K562 (cell line): ENCODE results near the gene RERE. TPM values are rescaled to one million over a fixed set of nuclear protein-coding genes. Genes with fewer than 3 reads are reported as not detected.

Experiments used
- ATAC-seq: fragments of 200-7000 bp; cut with Tn5 transposase; 3 replicates; pipeline ENCODE4 v1.9.1; 2020; ENCODE audit warnings: moderate library complexity
- BruUV-seq: library from RNA; stranded (reverse); fragments of 400-500 nt; replicated peaks from 2 replicates; lab custom pipeline; 2021; lab: Mats Ljungman, UMichigan
- CTCF ChIA-PET: fragments of 300-600 bp; formaldehyde crosslinking; extraction: SDS; loops from one replicate; lab custom pipeline; 2021; ENCODE audit warnings: low intra/inter-chr PET ratio; lab: Yijun Ruan, JAX
- POLR2A ChIA-PET: fragments of 300-600, 350-650 bp; sonication (Branson Sonifier 250); formaldehyde crosslinking; extraction: SDS; loops from one replicate; lab custom pipeline; 2021; ENCODE audit warnings: antibody characterized with exemption, inconsistent platforms; lab: Yijun Ruan, JAX
- DNase-seq, 4 experiments: peaks; one replicate each; pipeline versions ENCODE4 v3.0.0 to v3.0.0-alpha.2; 2011 to 2018; ENCODE audit warnings: low spot score in 3 of 4, mixed read lengths in 3 of 4; ENCODE audit errors: extremely low read depth in 1 of 4
- FAIRE-seq: peaks from 2 replicates; lab custom pipeline; 2011; peaks lifted over from hg19 to GRCh38; lab: Jason Lieb, UNC
- H2AFZ ChIP-seq: 2 replicates; pipeline ENCODE4 v1.6.0; 2011; ENCODE audit warnings: low read depth, low read length, control low read depth, inconsistent platforms
- H3K27ac ChIP-seq: fragments of 200-600 bp; 3 replicates; pipeline ENCODE4 v1.8.0; 2011; ENCODE audit warnings: low read depth, mild to moderate bottlenecking, control low read depth, inconsistent platforms, low read length, moderate library complexity, mixed read lengths; ENCODE audit errors: extremely low read depth
- H3K27me3 ChIP-seq, 2 experiments: fragments of 300-600 bp in 1 of 2; 2 replicates in 1 of 2; 3 replicates in 1 of 2; pipeline versions ENCODE4 v1.6.0 to v1.8.0; 2011; ENCODE audit warnings: inconsistent platforms in 2 of 2, low read length in 2 of 2, mild to moderate bottlenecking in 1 of 2, mixed read lengths in 1 of 2, moderate library complexity in 1 of 2; ENCODE audit not compliant: control insufficient read depth in 2 of 2, insufficient read depth in 2 of 2
- H3K36me3 ChIP-seq: fragments of 300-600 bp; 3 replicates; pipeline ENCODE4 v1.8.0; 2011; ENCODE audit warnings: mild to moderate bottlenecking, low read length, inconsistent platforms; ENCODE audit not compliant: control insufficient read depth, insufficient read depth
- H3K4me1 ChIP-seq, 2 experiments: fragments of 200-600 bp in 1 of 2; replicated peaks in 1 of 2; 2 replicates in 1 of 2; 3 replicates in 1 of 2; pipeline versions ENCODE4 v1.5.1 to v1.8.0; 2011; ENCODE audit warnings: inconsistent platforms in 2 of 2, low read length in 2 of 2, mild to moderate bottlenecking in 1 of 2, mixed read lengths in 1 of 2, moderate library complexity in 1 of 2; ENCODE audit not compliant: control insufficient read depth in 2 of 2, insufficient read depth in 2 of 2
- H3K4me2 ChIP-seq: 2 replicates; pipeline ENCODE4 v1.6.1; 2011; ENCODE audit warnings: low read length, control low read depth, inconsistent platforms, mixed read lengths; ENCODE audit not compliant: insufficient read depth
- H3K4me3 ChIP-seq: fragments of 200-600 bp; sonication (generic), shearing (Covaris generic); 2 replicates; pipeline ENCODE4 v1.5.1; 2016; ENCODE audit warnings: control low read depth, inconsistent platforms
- H3K79me2 ChIP-seq: fragments of 200-600 bp; 3 replicates; pipeline ENCODE4 v1.8.0; 2011; ENCODE audit warnings: low read length, inconsistent platforms; ENCODE audit not compliant: control insufficient read depth, insufficient read depth
- H3K9ac ChIP-seq, 2 experiments: 2 replicates each; pipeline versions ENCODE4 v1.6.0 to v1.6.1; 2011; ENCODE audit warnings: low read depth in 2 of 2, low read length in 2 of 2, control low read depth in 1 of 2, inconsistent platforms in 1 of 2, mild to moderate bottlenecking in 1 of 2, mixed read lengths in 1 of 2; ENCODE audit not compliant: insufficient read depth in 1 of 2
- H3K9me1 ChIP-seq: one replicate; pipeline ENCODE4 v1.6.0; 2011; ENCODE audit warnings: inconsistent platforms, mild to moderate bottlenecking, low read length, moderate library complexity; ENCODE audit not compliant: control insufficient read depth, insufficient read depth
- H3K9me3 ChIP-seq: replicated peaks from 2 replicates; pipeline ENCODE4 v1.5.1; 2011; ENCODE audit warnings: low read depth, low read length, inconsistent platforms; ENCODE audit not compliant: control insufficient read depth, insufficient read depth
- H4K20me1 ChIP-seq: replicated peaks from 2 replicates; pipeline ENCODE4 v1.6.1; 2011; ENCODE audit warnings: low read length, inconsistent platforms, mixed read lengths; ENCODE audit not compliant: control insufficient read depth, insufficient read depth
- ELF2 ChIP-seq: fragments of 250-450 bp; sonication (Bioruptor Pico); IDR thresholded peaks from 2 replicates; pipeline ENCODE4 v1.5.0; 2021; ENCODE audit warnings: mild to moderate bottlenecking
- ETV1 ChIP-seq: fragments of 450-650 bp; conservative IDR thresholded peaks from 2 replicates; pipeline ENCODE4 v1.6.1; 2016; ENCODE audit warnings: missing genetic modification characterization, control low read depth, low read depth, missing compliant biosample characterization
- GTF2A2 ChIP-seq: IDR thresholded peaks from 2 replicates; pipeline ENCODE4 v1.6.1; 2016; ENCODE audit warnings: mild to moderate bottlenecking, missing genetic modification characterization, missing compliant biosample characterization
- KLF10 ChIP-seq: fragments of 250-450 bp; sonication (Bioruptor Pico); IDR thresholded peaks from 2 replicates; pipeline ENCODE4 v1.6.1; 2021; ENCODE audit warnings: matching md5 sums
- MBD1 ChIP-seq: fragments of 250-450 bp; sonication (Bioruptor Pico); IDR thresholded peaks from 2 replicates; pipeline ENCODE4 v1.8.0; 2022; ENCODE audit warnings: inconsistent platforms
- NCOA6 ChIP-seq: fragments of 450-650 bp; IDR thresholded peaks from 2 replicates; pipeline ENCODE4 v1.6.1; 2017; ENCODE audit warnings: mild to moderate bottlenecking
- NFYB ChIP-seq: IDR thresholded peaks from 2 replicates; pipeline ENCODE4 v1.6.1; 2011; ENCODE audit warnings: mild to moderate bottlenecking, moderate library complexity; ENCODE audit not compliant: insufficient read length; ENCODE audit errors: extremely low read depth
- ZBTB26 ChIP-seq: fragments of 450-650 bp; formaldehyde crosslinking; IDR thresholded peaks from 2 replicates; pipeline ENCODE4 v1.4.0; 2022; ENCODE audit warnings: missing genetic modification characterization
- ZNF407 ChIP-seq: fragments of 450-650 bp; IDR thresholded peaks from 2 replicates; pipeline ENCODE4 v1.6.1; 2016; ENCODE audit warnings: low read depth
- WGBS: fragments of 100-300 bp; shearing (Covaris generic); methylation state at CpG from one replicate; pipeline ENCODE4 v1.1.6; 2016; ENCODE audit warnings: low coverage, mixed read lengths; ENCODE audit not compliant: insufficient coverage; ENCODE audit errors: missing lambda C conversion rate; 5-methylcytosine and 5-hydroxymethylcytosine counted together
- in situ Hi-C: fragments of 300-500 bp; cut with MboI; formaldehyde crosslinking; loops from 4 replicates; pipeline ENCODE4 v1.15.0; 2018; ENCODE audit warnings: inconsistent platforms, mixed read lengths
- intact Hi-C: fragments of 100-400 bp; cut with micrococcal nuclease; formaldehyde crosslinking; loops from 2 replicates; pipeline ENCODE4 v1.14.2; 2022
- polyA plus RNA-seq, 8 experiments: library from polyadenylated mRNA; depleted of rRNA in 4 of 8; stranded (reverse) in 5 of 8; unstranded in 3 of 8; fragments of >200 nt; fragmentation: Nextera tagmentation in 2 of 8; fragmentation: Illumina TruSeq in 1 of 8; extraction: Ambion mirVana in 2 of 8; extraction: Trizol in 1 of 8; gene quantifications; 2 replicates each; pipeline versions ENCODE4 v1.2.1 to v1.2.3, GENCODE V29; 2011 to 2014; ENCODE audit warnings: inconsistent platforms in 1 of 8, missing spikeins in 1 of 8
- total RNA-seq, 7 experiments: library from RNA; depleted of rRNA in 6 of 7; stranded (reverse); fragments of >200 nt in 6 of 7; fragmentation: Illumina TruSeq in 2 of 7; extraction: Trizol in 2 of 7; gene quantifications; 2 replicates each; pipeline versions ENCODE4 v1.2.1 to v1.2.3, GENCODE V29; 2011 to 2021; ENCODE audit warnings: low replicate concordance in 1 of 7
- TF ChIP-seq, protein P1 (sequence below), 2 experiments: fragments of 450-650 bp; conservative IDR thresholded peaks; 2 replicates each; pipeline ENCODE4 v1.6.1; 2017; ENCODE audit warnings: mild to moderate bottlenecking in 2 of 2, moderate library complexity in 2 of 2

RERE gene
- total and polyA plus RNA-seq, 9 of the 15 experiments (the other 6 are each of a cell fraction or from before 2014, with no cell fraction given) = 3.0 to 51.5 (median 13.4) TPM

DNA sequence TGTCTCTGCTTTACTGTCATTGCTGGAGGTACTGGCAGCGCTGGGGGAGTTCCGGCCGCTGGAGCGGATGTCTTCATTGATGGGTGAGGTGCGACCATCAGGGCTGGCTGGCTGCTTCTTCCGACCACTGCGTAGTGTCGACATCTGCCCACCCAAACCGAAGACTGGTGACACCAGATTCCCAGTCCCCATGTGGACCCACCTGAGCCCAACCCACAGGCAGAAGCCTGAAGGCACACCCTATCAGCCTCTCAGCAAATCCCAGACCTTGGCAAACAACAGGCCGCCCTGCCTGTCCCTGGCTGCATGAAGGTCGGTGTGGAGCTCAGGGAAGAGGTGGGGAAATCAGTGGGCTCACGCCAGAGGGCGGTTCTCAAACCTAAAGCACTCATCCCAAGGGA lies 454.7 kb downstream of the RERE start:
- H3K4me2 ChIP-seq = no peak overlapping the region
- H3K36me3 ChIP-seq = peaks cover 61% of the 10 kb centered on the region; the same call in 2 of the 3 replicates
- intact Hi-C loops (no loop called here), in situ Hi-C loops (no loop called here)
- no TSS peak for BruUV-seq
- H3K4me1 ChIP-seq = peaks cover 0 to 28% of the 10 kb centered on the region in 2 experiments; a peak in 1 of 5 replicates
- no peaks in the 10 kb centered on the region for H3K9me3 ChIP-seq
- ChIA-PET POLR2A (interaction anchor here (0.7 kb wide), 1 partner anchor 106 kb away, joined by 3 read pairs; no protein-coding TSS in a partner anchor), CTCF (no interaction called here)
- H3K27me3 ChIP-seq = no peaks in the 10 kb centered on the region
- 92% methylated on average over 13 of the region's 13 CpGs for WGBS
- no peak overlapping the region for H3K9ac ChIP-seq
- no peaks in the 10 kb centered on the region for H3K79me2 ChIP-seq
- H3K9me1 ChIP-seq = no peaks in the 10 kb centered on the region
- no peak for ATAC-seq
- H3K27ac ChIP-seq = no peak overlapping the region
- FAIRE-seq = no peak
- no peak for DNase-seq
- no peak overlapping the region for H2AFZ ChIP-seq
- 0 out of 2 replicates have a peak, but pooled peaks cover 2% of the 10 kb centered on the region for H4K20me1 ChIP-seq
- H3K4me3 ChIP-seq = no peak overlapping the region
- TF ChIP-seq GTF2A2 (tag) = no peak
- TF ChIP-seq, protein P1, sequence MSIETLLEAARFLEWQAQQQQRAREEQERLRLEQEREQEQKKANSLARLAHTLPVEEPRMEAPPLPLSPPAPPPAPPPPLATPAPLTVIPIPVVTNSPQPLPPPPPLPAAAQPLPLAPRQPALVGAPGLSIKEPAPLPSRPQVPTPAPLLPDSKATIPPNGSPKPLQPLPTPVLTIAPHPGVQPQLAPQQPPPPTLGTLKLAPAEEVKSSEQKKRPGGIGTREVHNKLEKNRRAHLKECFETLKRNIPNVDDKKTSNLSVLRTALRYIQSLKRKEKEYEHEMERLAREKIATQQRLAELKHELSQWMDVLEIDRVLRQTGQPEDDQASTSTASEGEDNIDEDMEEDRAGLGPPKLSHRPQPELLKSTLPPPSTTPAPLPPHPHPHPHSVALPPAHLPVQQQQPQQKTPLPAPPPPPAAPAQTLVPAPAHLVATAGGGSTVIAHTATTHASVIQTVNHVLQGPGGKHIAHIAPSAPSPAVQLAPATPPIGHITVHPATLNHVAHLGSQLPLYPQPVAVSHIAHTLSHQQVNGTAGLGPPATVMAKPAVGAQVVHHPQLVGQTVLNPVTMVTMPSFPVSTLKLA (conservative IDR thresholded peaks at IDR 0.05) = no peak
- TF ChIP-seq MBD1 (CRISPR knock-in tag) = no peak
- TF ChIP-seq ETV1 = no peak
- TF ChIP-seq NCOA6 = no peak
- no peak for TF ChIP-seq ZNF407
- TF ChIP-seq ELF2 (CRISPR knock-in tag) = no peak
- no peak for TF ChIP-seq KLF10 (CRISPR knock-in tag)
- no peak for TF ChIP-seq ZBTB26 (CRISPR knock-in tag)
- TF ChIP-seq NFYB = no peak
